HepG2 (cell line): ENCODE measurements around the gene MRPL38. TPM values are rescaled to one million over a fixed set of nuclear protein-coding genes. Genes with fewer than 3 reads are reported as not detected.
A peak's percentile ranks its signal among the peaks of the same experiment; 100 is the strongest.

ENCODE experiments used
- GPN1 ChIP-seq: sonication (generic); formaldehyde crosslinking; IDR thresholded peaks from 2 replicates; pipeline ENCODE4 v1.5.1; 2020; ENCODE audit warnings: missing genetic modification reagents, borderline replicate concordance
- KLF16 ChIP-seq, 2 experiments: sonication (generic) in 1 of 2; formaldehyde crosslinking in 1 of 2; IDR thresholded peaks; 2 replicates each; pipeline versions ENCODE4 v1.6.1 to v1.8.0; 2016 to 2023; ENCODE audit warnings: missing genetic modification reagents in 2 of 2, missing compliant biosample characterization in 1 of 2
- KLF6 ChIP-seq: IDR thresholded peaks from 2 replicates; pipeline ENCODE4 v1.8.0; 2016; ENCODE audit warnings: missing biosample characterization, missing genetic modification reagents
- NFIC ChIP-seq: IDR thresholded peaks from 2 replicates; pipeline ENCODE4 v1.6.1; 2012; ENCODE audit warnings: mild to moderate bottlenecking, low read length, inconsistent platforms
- NFKBIZ ChIP-seq: IDR thresholded peaks from 2 replicates; pipeline ENCODE4 v1.6.1; 2018; ENCODE audit warnings: missing genetic modification reagents, missing compliant biosample characterization
- NR3C1 ChIP-seq: sonication (generic); formaldehyde crosslinking; IDR thresholded peaks from 2 replicates; pipeline ENCODE4 v1.4.0; 2020; ENCODE audit warnings: missing genetic modification reagents
- SRF ChIP-seq: IDR thresholded peaks from 2 replicates; pipeline ENCODE4 v1.6.1; 2011; ENCODE audit warnings: mild to moderate bottlenecking, low read depth, low read length, moderate library complexity
- ZBTB3 ChIP-seq: sonication (generic); formaldehyde crosslinking; IDR thresholded peaks from 2 replicates; pipeline ENCODE4 v1.4.0; 2020; ENCODE audit warnings: low read depth, mild to moderate bottlenecking, moderate library complexity, missing genetic modification reagents, borderline replicate concordance
- ZBTB40 ChIP-seq, 2 experiments: fragments of 450-650 bp in 1 of 2; sonication (generic) in 1 of 2; formaldehyde crosslinking in 1 of 2; IDR thresholded peaks; 2 replicates each; pipeline versions ENCODE4 v1.6.1 to v1.8.0; 2016 to 2022; ENCODE audit warnings: antibody characterized with exemption in 1 of 2, mild to moderate bottlenecking in 1 of 2, missing genetic modification reagents in 1 of 2
- ZBTB43 ChIP-seq: sonication (generic); formaldehyde crosslinking; conservative IDR thresholded peaks from 2 replicates; pipeline ENCODE4 v1.4.0; 2020; ENCODE audit warnings: missing genetic modification reagents
- ZNF326 ChIP-seq: sonication (generic); formaldehyde crosslinking; IDR thresholded peaks from 2 replicates; pipeline ENCODE4 v1.4.0; 2020; ENCODE audit warnings: missing genetic modification reagents, borderline replicate concordance
- ZNF331 ChIP-seq: sonication (generic); formaldehyde crosslinking; IDR thresholded peaks from 2 replicates; pipeline ENCODE4 v1.4.0; 2020; ENCODE audit warnings: missing genetic modification reagents
- ZNF512B ChIP-seq: sonication (generic); formaldehyde crosslinking; IDR thresholded peaks from 2 replicates; pipeline ENCODE4 v1.5.1; 2020; ENCODE audit warnings: missing genetic modification reagents, mild to moderate bottlenecking, borderline replicate concordance
- ZNF772 ChIP-seq: sonication (generic); formaldehyde crosslinking; IDR thresholded peaks from 2 replicates; pipeline ENCODE4 v1.5.0; 2020; ENCODE audit warnings: mild to moderate bottlenecking, missing genetic modification reagents
- ZNF83 ChIP-seq: sonication (generic); formaldehyde crosslinking; IDR thresholded peaks from 2 replicates; pipeline ENCODE4 v1.4.0; 2020; ENCODE audit warnings: missing genetic modification reagents, mild to moderate bottlenecking, borderline replicate concordance
- polyA plus RNA-seq, 8 experiments: library from polyadenylated mRNA; depleted of rRNA in 3 of 8; stranded (reverse) in 7 of 8; unstranded in 1 of 8; fragments of >200 nt; fragmentation: Illumina TruSeq in 4 of 8; extraction: Trizol in 4 of 8; gene quantifications; 2 replicates each; pipeline versions ENCODE4 v1.2.1 to v1.2.3, GENCODE V29; 2011 to 2016; ENCODE audit warnings: low read depth in 4 of 8, missing spikeins in 1 of 8, mixed read lengths in 1 of 8; ENCODE audit not compliant: insufficient read depth in 1 of 8
- total RNA-seq, 5 experiments: library from RNA; depleted of rRNA; stranded (reverse); fragments of >200 nt; fragmentation: Illumina TruSeq; extraction: Trizol; gene quantifications; 2 replicates each; pipeline ENCODE4 v1.2.3, GENCODE V29; 2016; ENCODE audit warnings: low read depth in 1 of 5

The MRPL38 gene
- total and polyA plus RNA-seq, 2 of the 13 experiments (the other 11 are each of a cell fraction or from before 2014, with no cell fraction given) = 83.7 to 125 TPM

GRCh38 chr17:75878174-75878998, 26.3 kb downstream of the MRPL38 start, which contains the start of gene TRIM47 (continued):
- TF ChIP-seq ZNF512B (CRISPR knock-in tag) (0 out of 2 replicates have a peak, but pooled peaks have one; percentile 81), ZNF331 (CRISPR knock-in tag) (peak; percentile 55), KLF6 (CRISPR knock-in tag) (peak; percentile 68; the same call in 1 of the 2 replicates), NR3C1 (no peak), KLF16 (CRISPR knock-in tag; IDR thresholded peaks at IDR 0.05) (peak in 1 of 2 experiments; percentile 75; a peak in 2 of 4 replicates), GPN1 (CRISPR knock-in tag) (no peak), ZNF772 (peak; percentile 74; the same call in 1 of the 2 replicates), ZBTB3 (no peak), NFIC (no peak), ZBTB40 (IDR thresholded peaks at IDR 0.05) (no peak), ZBTB40 (CRISPR knock-in tag; IDR thresholded peaks at IDR 0.05) (no peak), ZNF326 (CRISPR knock-in tag) (no peak), ZBTB43 (CRISPR knock-in tag) (no peak; the same call in none of the 2 replicates), ZNF83 (peak; percentile 20; the same call in 1 of the 2 replicates), NFKBIZ (CRISPR knock-in tag) (peak; percentile 90), SRF (no peak)
